ENCODE data around the gene WDR33. TPM values are rescaled to one million over a fixed set of nuclear protein-coding genes. Genes with fewer than 3 reads are reported as not detected.
A peak's percentile ranks its signal among the peaks of the same experiment; 100 is the strongest.

WDR33 gene
- total RNA-seq, 1 donor from 2014 or later: 31.3 TPM

DNA sequence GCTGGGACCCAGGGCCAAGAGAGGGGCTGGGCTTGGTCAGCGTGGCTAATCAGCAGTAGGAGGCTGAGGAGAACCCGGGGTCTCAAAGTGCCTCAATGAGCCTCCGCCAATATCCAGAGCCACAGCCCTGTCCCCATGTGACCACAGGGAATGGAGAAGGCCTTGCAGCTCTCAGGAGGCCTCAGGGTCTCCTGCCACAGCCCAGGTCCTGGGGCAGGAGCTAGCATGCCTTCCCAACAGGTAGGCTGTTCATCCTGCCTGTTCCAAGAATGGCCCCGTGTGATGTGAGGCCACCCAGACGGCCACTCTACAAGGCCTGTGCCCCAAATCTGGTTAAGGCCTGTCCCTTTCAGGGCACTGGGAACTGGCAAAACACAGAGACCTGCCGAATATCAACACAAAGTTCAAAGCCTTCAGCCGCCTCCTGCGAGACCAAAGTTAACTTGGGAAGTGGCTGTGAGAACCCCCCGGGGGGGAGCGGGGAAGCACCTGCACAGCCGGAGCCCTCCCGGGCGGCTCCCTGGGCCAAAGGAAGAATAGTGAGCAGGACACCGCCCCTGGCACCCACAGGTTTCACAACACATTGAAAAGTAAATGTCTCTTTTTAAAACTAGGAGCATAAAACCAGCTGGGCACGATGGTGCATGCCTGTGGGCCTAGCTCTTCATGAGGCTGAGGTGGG lies 131.2 kb downstream of the WDR33 start:
- no peak overlapping the region for H3K4me3 ChIP-seq (ENCODE audit: low read depth, low read length)
- no peak for DNase-seq (ENCODE audit: low read depth)
- no peaks in the 10 kb centered on the region for H3K36me3 ChIP-seq (ENCODE audit: control insufficient read depth, insufficient read depth, low read length)
- no peak for TF ChIP-seq CTCF (IDR thresholded peaks at IDR 0.05; ENCODE audit: insufficient read depth, low read length, severe bottlenecking)
- FAIRE-seq: no peak
- peaks cover 22% of the 10 kb centered on the region for H3K27me3 ChIP-seq (ENCODE audit: control insufficient read depth, insufficient read depth, low read length)

DNA sequence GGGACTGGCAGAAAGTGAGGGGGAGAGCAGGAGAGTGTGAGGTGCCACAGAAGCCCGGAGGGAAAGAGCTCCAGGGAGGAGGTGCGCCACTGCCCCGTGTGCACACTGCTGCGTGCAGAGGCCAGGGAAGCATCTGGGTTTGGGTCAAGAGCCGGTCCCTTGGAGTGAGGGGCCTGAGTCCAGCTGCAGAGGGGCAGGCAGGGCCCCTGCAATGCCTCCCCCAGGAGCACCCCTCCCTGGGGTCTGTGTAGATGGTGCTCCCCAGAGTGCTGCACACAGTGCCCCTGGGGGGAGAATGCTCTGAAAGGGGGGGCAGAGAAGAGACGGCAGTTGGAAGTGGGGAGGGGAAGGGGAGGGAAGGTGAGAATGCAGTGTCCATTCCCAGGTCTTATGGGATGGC lies 132.0 kb downstream of the WDR33 start:
- FAIRE-seq (no peak), DNase-seq (ENCODE audit: low read depth) (no peak)
- peaks cover 30% of the 10 kb centered on the region for H3K27me3 ChIP-seq (ENCODE audit: control insufficient read depth, insufficient read depth, low read length)
- H3K36me3 ChIP-seq (ENCODE audit: control insufficient read depth, insufficient read depth, low read length): no peaks in the 10 kb centered on the region
- TF ChIP-seq CTCF (IDR thresholded peaks at IDR 0.05; ENCODE audit: insufficient read depth, low read length, severe bottlenecking): no peak
- no peak overlapping the region for H3K4me3 ChIP-seq (ENCODE audit: low read depth, low read length)

GRCh38 chr2:127678531-127678930 lies 132.4 kb downstream of the WDR33 start:
- no peaks in the 10 kb centered on the region for H3K36me3 ChIP-seq (ENCODE audit: control insufficient read depth, insufficient read depth, low read length)
- DNase-seq (ENCODE audit: low read depth) (no peak), FAIRE-seq (peak; percentile 83)
- no peak overlapping the region for H3K4me3 ChIP-seq (ENCODE audit: low read depth, low read length)
- TF ChIP-seq CTCF (IDR thresholded peaks at IDR 0.05; ENCODE audit: insufficient read depth, low read length, severe bottlenecking): no peak
- peaks cover 32% of the 10 kb centered on the region for H3K27me3 ChIP-seq (ENCODE audit: control insufficient read depth, insufficient read depth, low read length)

- Histone ChIP-seq H3K36me3 (ENCODE audit: control insufficient read depth, insufficient read depth, low read length) (no peaks in the 10 kb centered on the region), H3K27me3 (ENCODE audit: control insufficient read depth, insufficient read depth, low read length) (peaks cover 32% of the 10 kb centered on the region), H3K4me3 (ENCODE audit: low read depth, low read length) (no peak overlapping the region)
- FAIRE-seq (no peak), DNase-seq (ENCODE audit: low read depth) (no peak)
- TF ChIP-seq CTCF (IDR thresholded peaks at IDR 0.05; ENCODE audit: insufficient read depth, low read length, severe bottlenecking): no peak
These were observed 134.1 kb downstream of the WDR33 start for GRCh38 chr2:127676906-127677305.

DNA sequence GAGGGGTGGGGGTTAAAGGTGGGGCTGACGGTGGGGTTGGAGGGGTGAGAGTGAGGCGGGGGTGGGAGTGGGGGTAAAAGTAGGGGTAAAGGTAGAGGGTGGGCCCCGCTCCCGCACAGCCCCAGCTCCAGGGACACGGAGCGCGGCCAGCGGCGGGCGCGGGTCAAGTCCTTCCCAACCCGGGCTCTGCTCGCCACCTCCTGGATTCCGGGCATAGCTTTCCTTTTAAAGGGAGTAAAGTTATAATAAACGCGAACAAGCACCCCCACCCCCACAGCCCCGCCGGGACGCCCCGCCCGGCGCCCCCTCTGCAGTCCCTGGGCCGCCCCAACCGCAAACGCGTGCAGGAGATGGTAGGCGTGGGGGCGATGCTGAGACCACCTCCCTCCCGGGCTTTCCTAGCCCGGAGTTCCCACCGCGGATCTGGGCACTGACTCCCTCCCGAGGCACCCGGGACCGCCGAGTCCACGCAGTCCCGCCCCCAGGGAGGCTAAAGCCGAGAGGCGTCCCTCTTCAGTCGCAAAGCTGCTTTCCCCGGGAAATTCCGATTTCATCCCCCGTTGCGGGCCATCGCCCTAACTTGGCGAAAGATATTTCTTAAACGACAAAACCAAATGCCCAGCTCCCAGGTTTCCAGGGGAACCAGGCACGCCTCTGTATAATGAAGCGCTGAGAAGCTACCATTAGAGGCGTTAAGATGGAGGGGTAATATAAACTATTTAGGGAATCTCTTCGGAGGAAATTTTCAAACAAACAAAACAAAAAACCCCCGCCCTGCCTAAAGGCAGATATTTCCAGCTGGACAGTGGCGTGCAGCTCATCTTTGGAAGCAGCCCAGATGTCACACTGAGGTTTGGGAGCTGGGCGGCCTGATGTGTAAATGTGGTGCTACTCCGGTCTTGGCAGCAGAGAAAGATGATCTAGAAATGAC lies 135.4 kb downstream of the WDR33 start, which contains the start of gene LIMS2:
Gene LIMS2 (minus strand): TSS at position 200 of the 931 bp plus-strand sequence. CDS start 506 bp downstream, outside the sequence.
- DNase-seq (ENCODE audit: low read depth) (no peak), FAIRE-seq (no peak)
- Histone ChIP-seq H3K4me3 (ENCODE audit: low read depth, low read length) (peak within 1 kb of the TSS; percentile 25), H3K36me3 (ENCODE audit: control insufficient read depth, insufficient read depth, low read length) (no peaks in the 10 kb centered on the region), H3K27me3 (ENCODE audit: control insufficient read depth, insufficient read depth, low read length) (peaks cover 32% of the 10 kb centered on the region)
- no peak for TF ChIP-seq CTCF (IDR thresholded peaks at IDR 0.05; ENCODE audit: insufficient read depth, low read length, severe bottlenecking)
